Measurements from ENCODE around the gene KAT5. TPM values are rescaled to one million over a fixed set of nuclear protein-coding genes. Genes with fewer than 3 reads are reported as not detected.

Gene KAT5
- total RNA-seq, 4 donors from 2014 or later: 68.9 to 96.0 (median 85.7) TPM

DNA sequence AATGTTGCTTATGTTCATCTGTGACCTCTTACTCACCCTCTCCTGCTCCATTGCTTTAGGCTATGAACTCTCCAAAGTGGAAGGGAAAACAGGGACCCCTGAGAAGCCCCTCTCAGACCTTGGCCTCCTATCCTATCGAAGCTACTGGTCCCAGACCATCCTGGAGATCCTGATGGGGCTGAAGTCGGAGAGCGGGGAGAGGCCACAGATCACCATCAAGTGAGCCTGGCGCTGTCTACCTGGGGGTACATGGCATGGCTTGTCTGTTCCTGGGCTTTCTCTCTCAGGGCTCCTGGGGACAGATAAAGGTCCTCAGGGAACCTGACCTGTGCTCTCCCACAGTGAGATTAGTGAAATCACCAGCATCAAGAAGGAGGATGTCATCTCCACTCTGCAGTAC, 6.5 kb downstream of the KAT5 start:
- no peak overlapping the region for H3K4me3 ChIP-seq (ENCODE audit: low read depth, poor library complexity, severe bottlenecking)
- peak in 1 of 2 donors; percentile 72 for DNase-seq (ENCODE audit: low spot score in 2 of 2)
- WGBS, 2 donors: 93 to 95% methylated on average over 4 of the region's 4 CpGs
- intact Hi-C loops (cut with DNase I; ENCODE audit: low total_unique reads): loop anchor here (10.0 kb wide), 1 partner anchor 56 kb away; no protein-coding TSS in a partner anchor
- TF ChIP-seq POLR2A (IDR thresholded peaks at IDR 0.05): no peak
- TF ChIP-seq, protein P1, sequence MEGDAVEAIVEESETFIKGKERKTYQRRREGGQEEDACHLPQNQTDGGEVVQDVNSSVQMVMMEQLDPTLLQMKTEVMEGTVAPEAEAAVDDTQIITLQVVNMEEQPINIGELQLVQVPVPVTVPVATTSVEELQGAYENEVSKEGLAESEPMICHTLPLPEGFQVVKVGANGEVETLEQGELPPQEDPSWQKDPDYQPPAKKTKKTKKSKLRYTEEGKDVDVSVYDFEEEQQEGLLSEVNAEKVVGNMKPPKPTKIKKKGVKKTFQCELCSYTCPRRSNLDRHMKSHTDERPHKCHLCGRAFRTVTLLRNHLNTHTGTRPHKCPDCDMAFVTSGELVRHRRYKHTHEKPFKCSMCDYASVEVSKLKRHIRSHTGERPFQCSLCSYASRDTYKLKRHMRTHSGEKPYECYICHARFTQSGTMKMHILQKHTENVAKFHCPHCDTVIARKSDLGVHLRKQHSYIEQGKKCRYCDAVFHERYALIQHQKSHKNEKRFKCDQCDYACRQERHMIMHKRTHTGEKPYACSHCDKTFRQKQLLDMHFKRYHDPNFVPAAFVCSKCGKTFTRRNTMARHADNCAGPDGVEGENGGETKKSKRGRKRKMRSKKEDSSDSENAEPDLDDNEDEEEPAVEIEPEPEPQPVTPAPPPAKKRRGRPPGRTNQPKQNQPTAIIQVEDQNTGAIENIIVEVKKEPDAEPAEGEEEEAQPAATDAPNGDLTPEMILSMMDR (IDR thresholded peaks at IDR 0.05): no peak

DNA sequence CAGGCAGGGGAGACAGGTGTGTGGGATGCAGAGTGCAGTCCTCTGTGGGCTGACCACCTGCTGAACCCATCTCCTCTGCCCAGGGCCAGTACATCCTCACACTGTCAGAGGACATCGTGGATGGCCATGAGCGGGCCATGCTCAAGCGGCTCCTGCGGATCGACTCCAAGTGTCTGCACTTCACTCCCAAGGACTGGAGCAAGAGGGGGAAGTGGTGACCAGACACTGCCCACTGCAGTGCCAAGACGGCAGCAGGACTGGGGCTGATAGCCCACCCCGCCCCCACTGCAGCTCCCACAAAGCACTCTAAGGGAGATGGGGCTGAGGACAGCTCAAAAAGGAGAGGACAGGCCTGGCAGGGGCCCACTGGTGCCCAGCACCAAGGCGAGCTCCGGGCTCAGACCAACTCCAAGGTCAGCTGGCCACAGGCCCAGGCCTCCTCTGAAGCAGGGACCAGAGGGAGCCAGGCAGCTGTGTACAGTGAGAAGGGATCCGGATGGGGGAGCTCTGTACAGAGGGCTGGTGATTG, 7.0 kb downstream of the KAT5 start:
- no peak overlapping the region for H3K4me3 ChIP-seq (ENCODE audit: low read depth, poor library complexity, severe bottlenecking)
- intact Hi-C loops (cut with DNase I; ENCODE audit: low total_unique reads): loop anchor here (10.0 kb wide), 1 partner anchor 56 kb away; no protein-coding TSS in a partner anchor
- WGBS, 2 donors: 62 to 73% methylated on average over 7 to 9 of the region's 10 CpGs
- TF ChIP-seq, protein P1 (IDR thresholded peaks at IDR 0.05): no peak
- no peak for TF ChIP-seq POLR2A (IDR thresholded peaks at IDR 0.05)
- peak in 1 of 2 donors; percentile 79 for DNase-seq (ENCODE audit: low spot score in 2 of 2)

DNA sequence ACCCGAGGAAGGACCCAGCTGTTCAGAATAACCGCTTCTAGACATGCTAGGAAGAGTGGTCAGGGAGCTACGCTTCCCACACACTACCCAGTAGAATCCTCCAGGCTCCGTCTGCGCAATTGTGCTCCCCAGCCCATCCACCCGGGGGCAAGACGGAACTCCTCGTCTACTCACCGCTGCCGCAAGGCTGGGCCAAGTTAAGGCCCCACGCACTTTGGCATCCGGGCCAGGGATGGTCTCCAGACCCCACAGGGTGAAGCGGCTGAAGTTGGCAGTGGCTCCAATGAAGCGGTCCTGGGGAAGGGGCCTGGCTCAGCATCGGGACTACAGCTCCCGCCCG, 7.8 kb downstream of the KAT5 start:
- no peak for TF ChIP-seq POLR2A (IDR thresholded peaks at IDR 0.05)
- TF ChIP-seq, protein P1 (IDR thresholded peaks at IDR 0.05): no peak

DNA sequence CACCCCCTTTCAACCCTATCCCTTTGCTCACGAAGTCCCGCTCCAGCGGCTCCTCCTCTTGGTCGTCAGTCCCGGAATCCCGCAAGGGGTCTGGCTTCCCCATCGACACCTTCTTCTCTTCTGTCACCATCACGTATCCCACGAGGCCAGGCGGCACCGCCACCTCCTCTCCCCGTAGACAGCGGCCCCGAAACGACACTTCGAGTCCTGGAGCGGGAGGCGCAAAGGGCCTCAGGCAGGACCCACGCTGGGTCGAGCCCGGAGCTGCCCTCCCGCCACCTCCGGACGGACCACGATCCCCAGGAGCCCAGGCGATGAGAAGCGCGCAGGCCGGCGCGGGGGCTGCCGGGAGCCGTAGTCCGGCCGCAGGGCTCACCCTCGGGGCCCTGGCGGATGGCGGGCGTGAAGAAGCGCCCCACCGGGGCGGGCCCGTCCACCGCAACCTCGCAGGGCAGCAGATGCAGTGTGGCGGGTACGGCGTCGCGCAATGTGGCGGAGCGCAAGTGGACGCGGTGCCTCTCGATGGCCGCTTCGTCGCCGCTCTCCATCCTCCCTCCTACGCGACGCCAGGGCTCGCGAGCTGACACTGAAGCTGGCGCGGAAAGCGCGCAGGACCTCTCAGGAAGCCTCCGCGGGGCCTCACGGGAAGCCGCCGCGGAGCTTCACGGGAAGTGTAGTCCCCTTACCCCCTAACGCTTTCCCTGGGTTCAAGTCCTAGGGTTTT, 8.3 kb downstream of the KAT5 start, which contains the start of gene RNASEH2C:
TSS of gene RNASEH2C (minus strand) at position 588 of the 724 bp plus-strand sequence. CDS start at position 548, 40 bp downstream.
- 0 to 1% methylated on average over 40 to 48 of the region's 76 CpGs for WGBS, 2 donors
- DNase-seq (ENCODE audit: low spot score in 2 of 2): peak; percentile 77 to 96
- peak within 1 kb of the TSS; percentile 54 for H3K4me3 ChIP-seq (ENCODE audit: low read depth, poor library complexity, severe bottlenecking)
- intact Hi-C loops (cut with DNase I; ENCODE audit: low total_unique reads): no loop called here
- TF ChIP-seq, protein P1 (IDR thresholded peaks at IDR 0.05): no peak
- no peak for TF ChIP-seq POLR2A (IDR thresholded peaks at IDR 0.05)

More for the DNA sequence above, 7.8 kb downstream of the KAT5 start:
- DNase-seq (ENCODE audit: low spot score in 2 of 2): no peak
- intact Hi-C loops (cut with DNase I; ENCODE audit: low total_unique reads): loop anchor here (10.0 kb wide), 1 partner anchor 55 kb away; no protein-coding TSS in a partner anchor
- H3K4me3 ChIP-seq (ENCODE audit: low read depth, poor library complexity, severe bottlenecking): peak overlapping the region; percentile 54
- 1 to 2% methylated on average over 17 of the region's 17 CpGs for WGBS, 2 donors

DNA sequence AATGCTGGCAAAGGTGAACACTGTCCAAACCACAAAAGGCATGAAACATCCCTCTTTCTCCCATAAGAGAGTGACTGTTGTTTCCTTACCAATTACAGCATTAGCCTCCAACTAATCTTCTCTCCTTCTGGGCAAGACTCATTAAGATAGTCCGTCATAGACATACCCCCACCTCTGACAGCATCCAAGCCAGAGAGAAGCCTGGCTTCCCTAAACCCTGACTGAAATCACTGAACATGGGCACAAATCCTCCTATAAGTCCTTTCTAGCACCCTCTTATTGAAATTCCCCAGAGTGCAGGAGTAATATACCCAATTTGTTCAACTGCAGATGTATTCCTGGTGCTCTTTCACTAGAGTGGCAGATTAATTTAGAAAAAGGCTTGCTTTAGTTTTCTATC, 10.2 kb downstream of the KAT5 start:
- 84 to 87% methylated on average over 1 of the region's 1 CpG for WGBS, 2 donors
- TF ChIP-seq, protein P1 (IDR thresholded peaks at IDR 0.05): no peak
- no peak for TF ChIP-seq POLR2A (IDR thresholded peaks at IDR 0.05)
- no peak overlapping the region for H3K4me3 ChIP-seq (ENCODE audit: low read depth, poor library complexity, severe bottlenecking)
- intact Hi-C loops (cut with DNase I; ENCODE audit: low total_unique reads): no loop called here
- no peak for DNase-seq (ENCODE audit: low spot score in 2 of 2)
